Stimulated activated CD4-positive, alpha-beta T cell treated with anti-CD3 and anti-CD28 coated beads, Interleukin-12 subunit alpha, Interleukin-12 subunit beta, amount 100 ng/mL, for 48 hours (primary cell): Measurements from ENCODE around the gene CD300LF.

Source experiments
- DNase-seq, 3 donors: peaks; one replicate each; pipeline ENCODE4 v3.0.0-alpha.2; 2020; ENCODE audit warnings: low read depth in 2 of 3, low spot score in 1 of 3

The CD300LF gene

GRCh38 chr17:74691151-74691550 lies 21.6 kb downstream of the CD300LF start:
- DNase-seq, result no peak

- no peak for DNase-seq
These were observed 22.3 kb downstream of the CD300LF start for GRCh38 chr17:74690409-74690825.

GRCh38 chr17:74687886-74688285 lies 24.8 kb downstream of the CD300LF start:
- no peak for DNase-seq

- DNase-seq, result no peak
These were observed 26.0 kb downstream of the CD300LF start for GRCh38 chr17:74686761-74687160.

- DNase-seq, result no peak
These were observed 30.1 kb downstream of the CD300LF start for GRCh38 chr17:74682471-74683190.

GRCh38 chr17:74682028-74682427 lies 30.7 kb downstream of the CD300LF start:
- no peak for DNase-seq

GRCh38 chr17:74680941-74681340 lies 31.8 kb downstream of the CD300LF start:
- DNase-seq, result no peak

GRCh38 chr17:74680213-74680612 lies 32.5 kb downstream of the CD300LF start:
- DNase-seq, result no peak

- DNase-seq, result no peak
These were observed 33.3 kb downstream of the CD300LF start for GRCh38 chr17:74679374-74679773.

- no peak for DNase-seq
These were observed 34.2 kb downstream of the CD300LF start for GRCh38 chr17:74678541-74678940.

GRCh38 chr17:74677558-74678466 lies 34.9 kb downstream of the CD300LF start:
- DNase-seq, result no peak

GRCh38 chr17:74671031-74671771 lies 41.5 kb downstream of the CD300LF start:
- DNase-seq, result peak; percentile 57 to 74 (median 72)

GRCh38 chr17:74670329-74670728 lies 42.4 kb downstream of the CD300LF start:
- no peak for DNase-seq

- DNase-seq, result no peak
These were observed 49.2 kb downstream of the CD300LF start for GRCh38 chr17:74663561-74663960.

- no peak for DNase-seq
These were observed 52.8 kb downstream of the CD300LF start for GRCh38 chr17:74659889-74660288.

- no peak for DNase-seq
These were observed 54.1 kb downstream of the CD300LF start for GRCh38 chr17:74658620-74659019.

- DNase-seq, result no peak
These were observed 58.0 kb downstream of the CD300LF start for GRCh38 chr17:74654742-74655141.

- DNase-seq, result no peak
These were observed 60.7 kb downstream of the CD300LF start for GRCh38 chr17:74652020-74652419.

GRCh38 chr17:74649909-74650308 lies 62.8 kb downstream of the CD300LF start:
- DNase-seq, result no peak

- no peak for DNase-seq
These were observed 64.7 kb downstream of the CD300LF start for GRCh38 chr17:74647871-74648672.

- DNase-seq, result no peak
These were observed 66.5 kb downstream of the CD300LF start for GRCh38 chr17:74646231-74646630.
